Measurements from ENCODE around the gene UPF3B. TPM values are rescaled to one million over a fixed set of nuclear protein-coding genes. Genes with fewer than 3 reads are reported as not detected.
A peak's percentile ranks its signal among the peaks of the same experiment; 100 is the strongest.
"Not testable (repeated sequence)": the region's sequence is repeated elsewhere in the genome, so short reads cannot be mapped to it uniquely, and the experiment has no call there.

UPF3B gene
- total RNA-seq: 10 to 100 TPM; 14.8 to 15.3 TPM

DNA sequence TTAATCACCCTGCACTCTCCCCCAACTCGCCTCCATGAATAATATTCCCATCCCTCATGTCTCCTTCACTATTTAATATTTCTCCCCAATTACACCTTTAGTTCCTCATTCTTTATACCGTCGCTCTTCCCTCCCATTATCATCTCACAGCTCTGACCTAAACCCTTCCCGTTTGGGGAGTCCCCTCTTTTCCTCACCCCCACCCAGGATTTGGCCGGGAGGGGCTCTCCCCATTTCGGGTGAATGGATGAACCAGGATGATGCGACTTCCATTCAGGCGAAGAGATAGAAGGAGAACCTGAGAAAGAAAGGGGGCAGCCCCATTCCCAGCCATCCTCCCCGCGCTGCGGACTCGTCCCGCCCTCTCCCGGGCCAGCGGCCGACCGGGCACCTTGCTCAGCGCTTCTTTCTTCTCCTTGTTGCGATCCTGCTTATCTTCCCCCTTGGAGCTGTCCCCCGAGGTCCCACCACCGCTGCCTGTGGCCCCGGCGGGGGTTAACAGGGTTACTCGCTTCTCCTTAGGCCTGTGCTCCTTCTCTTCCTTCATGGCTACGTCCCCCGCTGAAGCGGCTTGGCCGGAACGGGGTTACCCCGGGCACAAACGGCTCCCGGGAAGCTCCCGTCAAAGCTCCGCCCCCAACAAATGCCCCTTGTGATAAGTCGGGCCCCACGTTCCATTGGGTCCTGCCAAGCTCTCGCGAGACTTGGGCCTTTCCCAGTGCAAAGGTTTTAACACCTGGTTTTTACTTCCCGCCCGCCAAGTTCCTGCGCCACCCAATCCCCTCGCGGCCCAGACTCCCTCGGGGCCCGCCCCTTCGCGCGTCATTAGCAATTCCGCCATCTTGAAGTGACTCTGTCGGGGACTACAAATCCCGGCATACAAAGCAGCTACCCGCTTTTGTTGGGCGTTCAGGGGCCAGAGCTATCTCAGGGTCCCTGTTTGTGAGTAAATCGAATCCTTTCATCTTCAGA lies at the start of gene UPF3B:
Gene UPF3B, minus strand, starts transcription at position 582 of the 972 bp plus-strand sequence. Its CDS starts 35 bp downstream, at position 547.
- POLR2A ChIA-PET: interaction anchor here (0.5 to 2.2 kb wide), 7 partner anchors 9 to 1357 kb away, joined by 3 to 19 read pairs (median 4); partner anchors contain the start of genes DOCK11, NDUFA1, RNF113A and RPL39
- Mint-ChIP-seq H3K4me1 (ENCODE audit: low read depth) (peaks cover 8% of the 10 kb centered on the region), H3K36me3 (peaks cover 7% of the 10 kb centered on the region), H3K9me3 (no peaks in the 10 kb centered on the region), H3K4me3 (peak within 1 kb of the TSS; percentile 99), H3K27ac (peak within 1 kb of the TSS; percentile 94), H3K27me3 (no peaks in the 10 kb centered on the region)
- intact Hi-C loops (cut with micrococcal nuclease): loop anchor here (1.0 kb wide), 2 partner anchors 19 to 61 kb away; partner anchors contain the start of genes NDUFA1, RNF113A and RPL39
- peak; percentile 96 for DNase-seq
- CTCF ChIA-PET: interaction anchor here (1.0 to 1.7 kb wide), 7 partner anchors 10 to 370 kb away, joined by 3 to 7 read pairs (median 4); partner anchors contain the start of gene RPL39

GRCh38 chrX:119900976-119901375 lies 48.2 kb upstream of the UPF3B start:
- no peak overlapping the region for H3K27ac Mint-ChIP-seq
- no peak overlapping the region for H3K4me3 Mint-ChIP-seq
- H3K9me3 Mint-ChIP-seq: no peaks in the 10 kb centered on the region
- ChIA-PET POLR2A (no interaction called here), CTCF (interaction anchor here (1.9 kb wide), 1 partner anchor 13 kb away, joined by 5 read pairs; no protein-coding TSS in a partner anchor)
- no peak for DNase-seq
- H3K27me3 Mint-ChIP-seq: no peaks in the 10 kb centered on the region
- intact Hi-C loops (cut with micrococcal nuclease): no loop called here
- no peaks in the 10 kb centered on the region for H3K36me3 Mint-ChIP-seq
- H3K4me1 Mint-ChIP-seq (ENCODE audit: low read depth): no peaks in the 10 kb centered on the region

GRCh38 chrX:119899125-119899524 lies 46.4 kb upstream of the UPF3B start:
- ChIA-PET POLR2A (no interaction called here), CTCF (no interaction called here)
- no peaks in the 10 kb centered on the region for H3K4me1 Mint-ChIP-seq (ENCODE audit: low read depth)
- no peak overlapping the region for H3K4me3 Mint-ChIP-seq
- no peaks in the 10 kb centered on the region for H3K36me3 Mint-ChIP-seq
- no peak for DNase-seq
- H3K27me3 Mint-ChIP-seq: no peaks in the 10 kb centered on the region
- no peaks in the 10 kb centered on the region for H3K9me3 Mint-ChIP-seq
- intact Hi-C loops (cut with micrococcal nuclease): no loop called here
- H3K27ac Mint-ChIP-seq: no peak overlapping the region

DNA sequence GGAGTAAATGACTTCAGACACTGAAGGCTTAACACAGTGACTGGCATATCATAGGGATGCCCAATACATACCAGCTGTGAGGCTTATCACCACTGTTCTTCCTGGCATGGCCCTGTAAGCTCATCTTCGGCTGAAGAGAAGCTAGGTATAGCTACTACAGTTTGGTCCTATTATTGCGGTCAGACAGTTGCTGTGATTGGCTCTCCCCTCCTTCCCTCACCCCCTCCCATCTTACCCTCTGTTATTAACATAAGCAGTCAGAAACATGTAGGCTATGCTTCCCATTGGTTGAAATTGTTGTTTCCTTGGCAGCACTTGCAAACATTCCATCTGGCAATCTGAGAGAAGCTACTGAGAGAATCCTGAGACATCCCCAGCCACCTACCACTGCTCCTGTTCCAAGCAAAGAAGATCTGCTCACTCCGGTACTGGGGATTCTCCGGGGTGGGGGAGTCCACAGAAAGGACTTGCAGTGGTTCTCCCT lies 43.1 kb upstream of the UPF3B start, which contains the start of gene AKAP14:
Gene AKAP14, plus strand, starts transcription at position 51 of the 484 bp plus-strand sequence. CDS start 7,331 bp downstream, outside the sequence.
- DNase-seq: no peak
- no peak within 1 kb of the TSS for H3K4me3 Mint-ChIP-seq
- H3K4me1 Mint-ChIP-seq (ENCODE audit: low read depth): no peaks in the 10 kb centered on the region
- intact Hi-C loops (cut with micrococcal nuclease): no loop called here
- no peaks in the 10 kb centered on the region for H3K36me3 Mint-ChIP-seq
- CTCF ChIA-PET: interaction anchor here (1.1 kb wide), 1 partner anchor 8 kb away, joined by 3 read pairs; no protein-coding TSS in a partner anchor
- POLR2A ChIA-PET: no interaction called here
- H3K27ac Mint-ChIP-seq: no peak within 1 kb of the TSS
- no peaks in the 10 kb centered on the region for H3K27me3 Mint-ChIP-seq
- no peaks in the 10 kb centered on the region for H3K9me3 Mint-ChIP-seq

DNA sequence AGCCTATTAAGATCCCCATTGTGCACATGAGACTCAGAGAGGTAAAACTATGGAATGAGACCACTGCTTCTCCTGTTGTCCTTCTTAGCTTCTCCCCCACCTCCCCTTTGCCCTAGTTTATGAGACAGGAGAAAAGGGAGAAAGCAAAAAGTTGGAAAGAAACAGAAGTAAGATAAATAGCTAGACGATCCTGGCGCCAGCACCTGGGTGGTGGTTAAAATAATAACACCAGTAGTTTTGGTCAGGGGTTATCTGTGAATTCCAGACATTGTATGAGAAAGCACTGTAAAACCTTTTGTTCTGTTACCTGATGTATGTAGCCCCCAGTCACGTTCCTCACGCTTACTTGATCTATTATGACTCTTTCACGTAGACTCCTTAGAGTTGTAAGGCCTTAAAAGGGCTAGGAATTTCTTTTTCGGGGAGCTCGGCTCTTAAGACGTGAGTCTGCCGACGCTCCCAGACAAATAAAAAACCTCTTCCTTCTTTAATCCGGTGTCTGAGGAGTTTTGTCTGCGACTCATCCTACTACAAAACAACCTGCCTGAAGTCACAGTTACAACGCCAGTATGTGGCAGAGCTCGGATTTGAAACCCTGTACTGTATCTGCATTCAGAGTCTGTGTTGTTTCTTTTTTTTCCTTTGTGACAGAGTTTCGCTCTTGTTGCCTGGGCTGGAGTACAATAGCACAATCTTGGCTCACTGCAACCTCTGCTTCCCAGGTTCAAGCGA lies 39.4 kb upstream of the UPF3B start:
- POLR2A ChIA-PET; DNase-seq; H3K9me3 Mint-ChIP-seq; H3K4me3 Mint-ChIP-seq; CTCF ChIA-PET; H3K27me3 Mint-ChIP-seq; intact Hi-C loops (cut with micrococcal nuclease); H3K4me1 Mint-ChIP-seq (ENCODE audit: low read depth); H3K36me3 Mint-ChIP-seq; H3K27ac Mint-ChIP-seq: not testable (repeated sequence)

DNA sequence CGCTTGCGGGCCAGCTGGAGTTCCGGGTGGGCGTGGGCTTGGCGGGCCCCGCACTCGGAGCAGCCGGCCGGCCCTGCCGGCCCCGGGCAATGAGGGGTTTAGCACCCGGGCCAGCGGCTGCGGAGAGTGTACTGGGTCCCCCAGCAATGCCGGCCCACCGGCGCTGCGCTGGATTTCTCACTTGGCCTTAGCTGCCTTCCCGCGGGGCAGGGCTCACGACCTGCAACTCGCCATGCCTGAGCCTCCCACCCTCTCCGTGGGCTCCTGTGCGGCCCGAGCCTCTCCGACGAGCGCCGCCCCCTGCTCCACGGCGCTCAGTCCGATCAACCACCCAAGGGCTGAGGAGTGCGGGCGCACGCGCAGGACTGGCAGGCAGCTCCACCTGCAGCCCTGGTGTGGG lies 37.9 kb upstream of the UPF3B start:
- DNase-seq; H3K27me3 Mint-ChIP-seq; H3K4me3 Mint-ChIP-seq; POLR2A ChIA-PET; H3K4me1 Mint-ChIP-seq (ENCODE audit: low read depth); H3K36me3 Mint-ChIP-seq; CTCF ChIA-PET; intact Hi-C loops (cut with micrococcal nuclease); H3K27ac Mint-ChIP-seq; H3K9me3 Mint-ChIP-seq: not testable (repeated sequence)

DNA sequence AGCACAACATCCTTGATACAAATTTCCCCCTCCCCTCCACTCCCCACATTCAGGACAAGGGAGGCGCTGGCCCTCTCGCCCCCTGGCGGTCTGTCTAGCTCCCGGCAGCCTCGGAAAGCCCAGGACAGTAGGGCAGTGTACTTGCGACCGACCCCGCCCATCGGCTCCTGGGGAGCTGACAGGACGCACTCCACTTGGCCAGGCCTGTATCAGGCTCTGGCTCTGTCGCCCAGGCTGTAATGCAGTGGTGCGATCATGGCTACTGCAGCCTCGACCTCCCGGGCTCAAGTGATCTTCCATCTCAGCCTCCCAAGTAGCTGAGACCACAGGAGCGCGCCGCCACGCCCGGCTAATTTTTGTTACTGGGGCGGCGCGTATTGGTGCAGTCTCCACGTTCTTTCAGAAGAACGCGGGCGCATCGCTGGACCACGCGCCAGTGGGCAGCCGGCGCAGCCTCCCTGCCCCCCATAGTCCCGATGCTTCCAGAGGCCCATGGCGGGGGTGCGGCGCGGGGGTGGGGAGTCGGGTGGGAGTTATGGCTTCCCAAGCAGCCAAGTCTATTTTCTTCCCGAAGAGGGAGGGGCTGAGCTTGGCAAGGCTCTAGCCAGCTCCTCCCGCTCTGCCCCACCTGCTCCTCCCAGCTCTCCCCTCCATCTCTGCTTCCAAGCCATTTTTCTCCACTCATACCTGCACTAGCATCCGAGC lies 35.1 kb upstream of the UPF3B start:
- H3K27ac Mint-ChIP-seq: no peak overlapping the region
- POLR2A ChIA-PET: interaction anchor here (1.1 kb wide), 1 partner anchor 97 kb away, joined by 4 read pairs; the partner anchor contains the start of gene RPL39
- peak overlapping the region; percentile 35 for H3K4me3 Mint-ChIP-seq
- intact Hi-C loops (cut with micrococcal nuclease): loop anchor here (5.0 to 10.0 kb wide), 2 partner anchors 357 to 371 kb away; no protein-coding TSS in a partner anchor
- H3K9me3 Mint-ChIP-seq: no peaks in the 10 kb centered on the region
- DNase-seq: peak; percentile 78
- CTCF ChIA-PET: interaction anchor here (0.6 to 1.3 kb wide), 14 partner anchors 8 to 284 kb away, joined by 3 to 8 read pairs (median 4); partner anchors contain the start of genes AKAP14, SOWAHD and UPF3B
- H3K4me1 Mint-ChIP-seq (ENCODE audit: low read depth): peaks cover 6% of the 10 kb centered on the region
- no peaks in the 10 kb centered on the region for H3K27me3 Mint-ChIP-seq
- no peaks in the 10 kb centered on the region for H3K36me3 Mint-ChIP-seq

- intact Hi-C loops (cut with micrococcal nuclease): loop anchor here (1.0 to 10.0 kb wide), 3 partner anchors 93 to 368 kb away; no protein-coding TSS in a partner anchor
- Mint-ChIP-seq H3K4me1 (ENCODE audit: low read depth) (peaks cover 6% of the 10 kb centered on the region), H3K36me3 (no peaks in the 10 kb centered on the region), H3K9me3 (no peaks in the 10 kb centered on the region), H3K4me3 (peak overlapping the region; percentile 49), H3K27ac (no peak overlapping the region), H3K27me3 (no peaks in the 10 kb centered on the region)
- DNase-seq: peak; percentile 11
- ChIA-PET POLR2A (no interaction called here), CTCF (no interaction called here)
These were observed 33.0 kb upstream of the UPF3B start for GRCh38 chrX:119885554-119886428.

DNA sequence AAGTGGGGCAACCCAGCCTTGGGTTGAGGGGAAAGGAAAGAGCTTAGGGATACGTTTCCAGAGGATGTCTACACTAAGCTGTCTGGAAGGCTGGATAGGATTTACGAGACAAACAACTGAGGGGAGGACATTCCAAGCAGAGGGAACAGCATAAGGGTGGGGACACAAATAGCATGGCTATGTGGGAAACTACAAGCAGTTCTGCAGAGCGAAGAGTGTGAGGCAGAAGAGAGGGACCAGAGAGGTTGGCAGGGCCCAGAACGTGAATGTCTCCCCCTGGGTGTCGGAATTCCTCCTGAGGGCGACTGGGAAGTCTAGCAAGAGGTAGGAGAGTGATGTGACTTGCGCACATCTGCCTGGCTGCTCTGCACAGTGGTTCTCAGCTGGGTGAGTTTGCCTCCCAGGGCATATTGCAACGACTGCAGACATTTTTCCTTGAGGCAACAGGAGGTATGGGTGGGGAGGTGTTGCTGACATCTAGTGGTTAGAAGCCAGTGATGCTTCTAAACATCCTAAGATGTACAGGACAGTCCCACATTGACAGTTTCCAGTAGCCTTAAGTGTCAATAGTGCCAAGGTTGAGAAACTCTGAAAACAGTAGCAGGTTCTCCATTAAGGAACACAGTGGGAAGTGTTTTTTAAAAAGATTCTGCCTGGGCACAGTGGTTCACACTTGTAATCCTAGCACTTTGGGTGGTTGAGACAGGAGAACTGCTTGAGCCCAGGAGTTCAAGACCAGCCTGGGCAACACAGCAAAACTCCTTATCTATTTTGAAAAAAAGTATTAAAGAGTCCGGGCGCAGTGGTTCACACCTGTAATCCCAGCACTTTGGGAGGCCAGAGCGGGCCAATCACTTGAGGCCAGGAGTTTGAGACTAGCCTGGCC lies 28.0 kb upstream of the UPF3B start:
- Mint-ChIP-seq H3K4me3 (no peak overlapping the region), H3K27me3 (no peaks in the 10 kb centered on the region), H3K9me3 (no peaks in the 10 kb centered on the region), H3K4me1 (ENCODE audit: low read depth) (peaks cover 9% of the 10 kb centered on the region), H3K36me3 (peaks cover 5% of the 10 kb centered on the region), H3K27ac (peak overlapping the region; percentile 5)
- POLR2A ChIA-PET: interaction anchor here (0.5 kb wide), 1 partner anchor 101 kb away, joined by 4 read pairs; no protein-coding TSS in a partner anchor
- DNase-seq: peak; percentile 34
- intact Hi-C loops (cut with micrococcal nuclease): loop anchor here (2.0 to 10.0 kb wide), 2 partner anchors 90 to 364 kb away; partner anchors contain the start of gene RPL39
- CTCF ChIA-PET: interaction anchor here (0.6 to 1.8 kb wide), 3 partner anchors 11 to 89 kb away, joined by 4 read pairs; partner anchors contain the start of genes RPL39 and UPF3B

- intact Hi-C loops (cut with micrococcal nuclease): loop anchor here (2.0 to 10.0 kb wide), 2 partner anchors 89 to 365 kb away; partner anchors contain the start of gene RPL39
- peak overlapping the region; percentile 5 for H3K27ac Mint-ChIP-seq
- H3K27me3 Mint-ChIP-seq: no peaks in the 10 kb centered on the region
- H3K36me3 Mint-ChIP-seq: peaks cover 5% of the 10 kb centered on the region
- peaks cover 9% of the 10 kb centered on the region for H3K4me1 Mint-ChIP-seq (ENCODE audit: low read depth)
- no peak overlapping the region for H3K4me3 Mint-ChIP-seq
- no peaks in the 10 kb centered on the region for H3K9me3 Mint-ChIP-seq
- DNase-seq: peak; percentile 41
- ChIA-PET CTCF (interaction anchor here (0.7 to 1.8 kb wide), 2 partner anchors 27 to 89 kb away, joined by 4 read pairs; partner anchors contain the start of genes RPL39 and UPF3B), POLR2A (no interaction called here)
These were observed 27.3 kb upstream of the UPF3B start for GRCh38 chrX:119880076-119880475.
